LNCaP clone FGC (cell line): ENCODE measurements around the gene SAP30L.

Source experiments
- DNase-seq: peaks from one replicate; pipeline ENCODE4 v3.0.0-alpha.2; 2011; ENCODE audit warnings: low read depth
- H3K4me3 ChIP-seq: 2 replicates; pipeline ENCODE4 v1.5.1; 2011; ENCODE audit warnings: mild to moderate bottlenecking, low read depth, low read length, control low read depth
- CTCF ChIP-seq: IDR thresholded peaks from 2 replicates; pipeline ENCODE4 v1.5.1; 2012; ENCODE audit warnings: mild to moderate bottlenecking; ENCODE audit not compliant: control insufficient read depth, insufficient read depth; ENCODE audit errors: extremely low read depth

Gene SAP30L

GRCh38 chr5:154479944-154480750 is 34.4 kb downstream of the SAP30L start:
- no peak overlapping the region for H3K4me3 ChIP-seq
- DNase-seq: no peak
- TF ChIP-seq CTCF: no peak

DNA sequence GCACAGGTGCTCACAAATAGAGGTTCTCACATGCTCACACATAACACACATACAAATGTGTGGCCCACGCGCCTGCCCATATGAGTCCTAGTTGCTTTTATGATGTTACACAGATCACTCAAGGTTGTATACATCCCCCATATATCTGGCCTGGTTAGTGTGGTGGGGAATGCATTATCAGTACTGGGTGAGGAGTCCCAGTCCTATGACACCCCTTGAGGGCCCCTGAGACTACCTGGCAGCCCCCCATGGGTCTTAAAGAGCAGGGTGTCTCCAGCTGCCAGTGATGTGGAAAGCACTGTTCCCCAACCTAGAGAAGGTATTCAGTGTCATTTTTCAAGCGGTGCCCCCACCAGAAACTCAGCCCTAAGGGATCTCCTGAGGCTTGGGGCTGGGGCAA is 35.0 kb downstream of the SAP30L start:
- no peak for DNase-seq
- H3K4me3 ChIP-seq: no peak overlapping the region
- no peak for TF ChIP-seq CTCF

DNA sequence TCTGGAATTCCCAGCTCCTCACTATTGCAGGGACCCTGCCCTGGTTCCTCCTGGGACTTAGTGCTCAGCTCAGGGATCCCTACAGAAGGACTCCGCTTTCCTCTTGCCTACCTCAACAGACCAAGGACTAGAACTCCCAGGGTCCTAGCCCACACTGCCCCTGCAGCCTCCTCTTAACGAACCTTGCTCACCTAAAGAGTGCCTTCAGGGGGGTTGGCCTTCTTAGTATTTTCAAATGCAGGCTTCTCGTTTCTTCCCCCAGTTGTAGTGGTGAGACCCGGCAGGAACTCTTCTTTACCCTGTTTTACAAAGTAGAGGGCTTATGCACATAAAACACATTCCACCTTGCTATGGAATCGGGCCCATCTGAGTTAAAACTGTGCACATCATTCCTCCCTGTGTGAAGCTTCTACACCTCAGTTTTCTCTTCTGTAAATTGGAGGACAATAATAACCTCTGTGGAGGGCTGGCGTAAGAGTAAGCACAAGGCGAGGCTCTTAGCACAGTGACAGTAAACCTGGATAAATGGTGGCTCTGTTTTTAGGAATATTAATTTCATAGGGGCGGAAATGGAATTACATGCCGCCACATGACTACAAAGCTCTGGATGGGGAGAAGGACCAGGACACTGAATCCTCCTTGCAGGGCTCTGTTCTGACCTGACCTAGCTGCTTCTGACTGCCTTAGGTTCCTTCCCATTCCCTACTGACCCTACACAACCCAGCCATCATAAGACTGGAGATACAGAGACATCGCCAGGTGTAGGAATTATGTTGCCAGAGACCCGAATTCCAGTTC is 36.0 kb downstream of the SAP30L start:
- no peak overlapping the region for H3K4me3 ChIP-seq
- DNase-seq: no peak
- TF ChIP-seq CTCF: no peak

DNA sequence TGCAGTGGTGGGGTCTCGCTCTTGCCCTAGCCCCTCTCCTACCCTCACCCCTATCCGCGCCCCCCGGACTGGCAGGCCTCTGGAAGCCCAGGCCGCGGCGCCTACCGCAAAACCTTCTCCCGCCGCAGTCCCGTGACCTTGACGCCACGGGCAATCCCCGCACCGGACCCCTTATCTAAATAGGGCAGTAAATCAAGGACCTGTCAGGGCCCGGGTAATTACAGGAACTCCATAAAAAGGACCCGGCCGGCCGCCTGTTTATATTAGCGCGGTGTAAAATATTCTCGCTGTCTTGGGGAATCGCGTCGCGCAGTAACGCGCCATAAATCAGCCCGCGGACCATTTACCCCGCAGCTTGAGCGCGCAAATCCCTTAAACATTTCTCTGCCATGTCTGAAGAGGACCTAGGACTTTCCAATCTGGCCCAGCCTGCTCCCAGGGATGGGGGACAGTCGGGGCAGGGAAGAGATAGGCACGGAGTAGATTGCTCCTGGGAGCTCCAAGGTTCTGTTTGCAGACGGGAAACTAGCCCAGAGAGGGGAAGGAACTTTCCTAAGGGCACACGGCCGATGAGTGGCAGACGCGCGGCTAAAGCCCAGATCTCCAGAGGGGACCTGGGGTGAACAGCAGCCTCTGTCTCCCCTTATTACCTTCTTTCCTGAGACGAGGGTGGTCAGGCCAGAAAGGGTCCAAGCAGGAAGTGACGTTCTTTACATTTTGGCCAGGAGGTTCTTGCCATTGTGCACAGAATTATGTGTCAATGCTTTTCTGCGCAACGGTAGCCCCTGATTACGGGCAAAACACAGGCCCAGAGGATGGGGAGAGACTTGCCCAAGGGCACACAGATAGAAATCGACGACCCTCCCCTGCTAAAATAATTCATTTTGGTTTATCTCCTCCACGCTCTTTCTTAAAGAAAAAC is 37.0 kb downstream of the SAP30L start:
- no peak overlapping the region for H3K4me3 ChIP-seq
- DNase-seq: no peak
- TF ChIP-seq CTCF: no peak

DNA sequence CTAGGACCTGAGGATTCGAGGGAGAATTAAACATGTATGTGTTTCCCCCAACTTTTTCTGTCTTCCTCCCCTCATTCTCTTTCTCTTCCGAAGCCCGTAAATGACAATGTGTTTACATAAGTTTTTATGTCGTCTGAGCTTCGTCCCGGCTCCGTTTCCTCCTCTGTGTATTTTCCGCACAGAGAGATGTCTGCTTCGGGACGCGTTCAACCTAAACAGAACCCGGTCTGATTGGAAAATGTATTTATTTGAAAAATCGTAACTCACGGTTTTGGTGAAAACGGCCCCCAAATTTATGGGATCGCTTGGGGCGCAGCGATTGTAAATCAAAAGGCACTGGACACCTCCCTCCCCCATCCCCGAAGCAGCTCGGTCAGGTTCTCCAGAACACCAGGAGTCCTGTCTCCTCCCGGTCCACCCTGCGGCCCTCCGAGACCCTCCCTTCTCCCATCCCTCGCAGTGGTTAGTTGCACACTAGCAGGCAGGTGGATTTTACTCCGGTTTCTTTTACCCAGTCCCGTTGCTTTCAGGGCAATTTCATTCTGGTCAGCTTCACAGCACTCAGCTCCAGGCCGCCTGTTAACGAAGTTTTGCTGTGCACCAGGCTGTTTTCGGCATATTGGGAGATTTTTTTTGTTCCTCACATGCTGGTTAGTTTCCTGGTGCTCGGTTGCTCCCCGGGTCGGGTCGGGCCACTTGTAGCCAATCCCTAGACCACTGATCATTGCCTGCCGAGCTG is 38.0 kb downstream of the SAP30L start:
- no peak overlapping the region for H3K4me3 ChIP-seq
- DNase-seq: no peak
- no peak for TF ChIP-seq CTCF
